ENCODE measurements around the gene IARS1. TPM values are rescaled to one million over a fixed set of nuclear protein-coding genes. Genes with fewer than 3 reads are reported as not detected.

IARS1 gene
- total and polyA plus RNA-seq, 10 of the 15 experiments (the other 5 are each of a cell fraction or from before 2014, with no cell fraction given), result 71.0 to 227 (median 153) TPM

GRCh38 chr9:92270511-92270910 is 23.0 kb downstream of the IARS1 start:
- Histone ChIP-seq H3K4me1 (ENCODE audit: control insufficient read depth, insufficient read depth, low read length) (no peaks in the 10 kb centered on the region), H3K4me2 (ENCODE audit: control insufficient read depth, insufficient read depth) (no peak overlapping the region), H3K79me2 (ENCODE audit: control insufficient read depth, insufficient read depth, low read length) (no peaks in the 10 kb centered on the region), H4K20me1 (ENCODE audit: control insufficient read depth, insufficient read depth) (no peaks in the 10 kb centered on the region), H3K27me3 (replicated peaks in 1 of 2; ENCODE audit: control insufficient read depth in 2 of 2, insufficient read depth in 2 of 2, low read length in 1 of 2) (no peaks in the 10 kb centered on the region), H3K36me3 (ENCODE audit: control insufficient read depth in 2 of 2, insufficient read depth in 2 of 2, low read length in 1 of 2) (peaks cover 31 to 50% of the 10 kb centered on the region in 2 experiments), H2AFZ (ENCODE audit: control insufficient read depth, low read depth, low read length) (no peak overlapping the region), H3K4me3 (no peak overlapping the region), H3K27ac (ENCODE audit: control insufficient read depth, insufficient read depth) (no peak overlapping the region), H3K9me3 (replicated peaks; ENCODE audit: control insufficient read depth, insufficient read depth, low read length) (no peaks in the 10 kb centered on the region), H3K9ac (ENCODE audit: control insufficient read depth, insufficient read depth, low read length) (no peak overlapping the region)
- FAIRE-seq (no peak), ATAC-seq (no peak), DNase-seq (ENCODE audit: low read depth, low spot score) (no peak)
- WGBS (ENCODE audit: insufficient coverage, insufficient replicate concordance, low lambda C conversion rate, missing lambda C conversion rate), result 86% methylated on average over 5 of the region's 5 CpGs
- TF ChIP-seq CHD1 (IDR thresholded peaks at IDR 0.05; ENCODE audit: low read depth, low read length) (no peak), TCF3 (IDR thresholded peaks at IDR 0.05; ENCODE audit: borderline replicate concordance, insufficient read depth, low read depth, low read length) (no peak), PKNOX1 (IDR thresholded peaks at IDR 0.05) (no peak), ATF3 (IDR thresholded peaks at IDR 0.05; ENCODE audit: borderline replicate concordance, extremely low read depth, low read depth, low read length) (no peak), MTA2 (IDR thresholded peaks at IDR 0.05; ENCODE audit: low read depth) (no peak), TARDBP (IDR thresholded peaks at IDR 0.05; ENCODE audit: borderline replicate concordance) (no peak), CEBPZ (IDR thresholded peaks at IDR 0.05; ENCODE audit: low read depth, low read length) (no peak), BCL3 (IDR thresholded peaks at IDR 0.05; ENCODE audit: borderline replicate concordance, insufficient read depth, low read depth, low read length, poor library complexity, severe bottlenecking) (no peak), BHLHE40 (IDR thresholded peaks at IDR 0.05; ENCODE audit: borderline replicate concordance in 1 of 2, low read depth in 2 of 2, low read length in 1 of 2) (no peak), NBN (IDR thresholded peaks at IDR 0.05) (no peak)
- POLR2A ChIA-PET, result no interaction called here
- SMC1A ChIA-PET (ENCODE audit: uncharacterized antibody, unreplicated experiment), result no interaction called here
- intact Hi-C loops (cut with micrococcal nuclease; ENCODE audit: unreplicated experiment), result no loop called here
- in situ Hi-C loops (cut with MboI), result no loop called here
- RAD21 ChIA-PET (ENCODE audit: unreplicated experiment), result no interaction called here
- BruUV-seq (replicated peaks), result no TSS peak
- CTCF ChIA-PET, result no interaction called here
